GM21381 (cell line): ENCODE results near the gene RCAN2.
"Not testable (repeated sequence)": the region's sequence is repeated elsewhere in the genome, so short reads cannot be mapped to it uniquely, and the experiment has no call there.

ENCODE experiments used
- ATAC-seq: cut with Tn5 transposase; IDR thresholded peaks from one replicate; pipeline ENCODE4 v1.9.1; 2021; ENCODE audit warnings: mild to moderate bottlenecking, moderate library complexity; ENCODE audit not compliant: unreplicated experiment

RCAN2 gene

DNA sequence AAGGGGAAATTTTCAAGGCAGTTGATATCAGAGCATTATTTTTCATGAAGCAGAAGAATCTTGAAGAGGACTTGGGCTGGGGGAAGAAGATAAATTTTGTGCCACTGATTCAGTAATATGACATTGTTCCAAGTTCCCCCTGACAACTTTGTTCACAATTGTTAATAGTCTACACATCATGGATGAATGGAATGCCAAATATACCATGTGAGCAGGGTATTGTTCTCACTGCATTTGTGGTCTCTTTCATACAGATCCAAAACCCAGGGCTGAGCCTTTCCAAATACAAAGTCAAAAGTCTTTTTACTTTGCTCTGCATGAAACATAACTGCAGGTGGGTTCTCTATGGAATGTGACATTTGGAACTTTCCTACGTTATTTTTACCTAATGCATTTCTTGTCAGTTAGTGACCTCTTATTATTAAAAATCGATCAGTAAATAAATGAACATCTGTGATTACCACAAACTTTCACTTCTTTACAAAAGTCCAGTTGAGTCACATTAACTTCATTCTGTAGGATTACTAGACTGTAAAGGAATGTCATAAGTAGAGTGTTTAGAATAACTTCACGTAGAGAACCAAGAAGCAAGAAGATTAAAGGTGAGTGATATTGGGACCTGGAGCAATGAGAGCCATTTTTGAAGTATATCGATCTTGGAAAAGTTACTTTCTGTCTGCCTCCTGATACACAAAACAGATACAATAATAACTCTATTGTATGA, 100.9 kb downstream of the RCAN2 start:
- ATAC-seq, result no peak

DNA sequence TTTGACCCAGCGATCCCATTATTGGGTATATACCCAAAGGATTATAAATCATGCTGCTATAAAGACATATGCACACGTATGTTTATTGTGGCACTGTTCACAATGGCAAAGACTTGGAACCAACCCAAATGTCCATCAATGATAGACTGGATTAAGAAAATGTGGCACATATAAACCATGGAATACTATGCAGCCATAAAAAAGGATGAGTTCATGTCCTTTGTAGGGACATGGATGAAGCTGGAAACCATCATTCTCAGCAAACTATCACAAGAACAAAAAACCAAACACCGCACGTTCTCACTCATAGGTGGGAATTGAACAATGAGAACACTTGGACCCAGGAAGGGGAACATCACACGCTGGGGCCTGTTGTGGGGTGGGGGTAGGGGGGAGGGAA, 103.5 kb downstream of the RCAN2 start:
- ATAC-seq, result not testable (repeated sequence)

DNA sequence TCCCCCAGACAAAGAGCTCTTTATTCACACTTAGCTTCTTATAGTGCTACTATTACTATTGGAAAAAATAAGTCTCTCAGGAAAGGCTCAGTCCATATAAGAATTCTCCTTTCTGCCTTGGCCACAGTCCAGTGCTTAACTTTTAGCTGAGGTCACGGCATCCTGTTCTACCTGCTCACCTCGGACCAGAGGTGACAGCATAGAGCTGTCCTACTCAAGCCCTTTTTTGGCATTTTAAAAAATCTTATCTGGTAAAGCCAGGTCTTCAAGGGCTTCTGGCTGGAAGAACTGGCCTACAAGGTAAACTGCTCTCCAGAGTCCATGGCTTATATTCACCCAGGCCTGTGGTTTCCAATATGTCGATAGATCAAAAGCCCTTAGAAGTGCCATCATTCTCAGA, 109.7 kb downstream of the RCAN2 start:
- no peak for ATAC-seq

DNA sequence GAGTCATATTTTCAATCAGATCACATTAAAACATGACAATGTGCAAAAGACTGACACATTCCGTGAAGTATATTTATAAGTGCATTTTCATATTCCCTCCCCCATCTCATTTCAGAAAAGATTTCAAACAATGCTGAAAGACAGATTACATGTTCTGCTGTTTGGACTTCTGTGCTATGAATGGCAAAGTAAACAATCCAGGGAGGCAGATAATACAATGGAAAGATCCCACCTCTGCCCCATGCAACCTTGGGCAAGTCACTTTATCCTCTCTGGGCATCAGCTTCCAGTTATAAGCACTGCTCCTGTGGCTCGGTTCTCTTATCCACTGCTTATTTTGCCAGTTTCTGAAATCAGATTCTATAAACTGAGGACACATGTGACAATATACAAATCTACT, 110.2 kb downstream of the RCAN2 start:
- ATAC-seq, result no peak

DNA sequence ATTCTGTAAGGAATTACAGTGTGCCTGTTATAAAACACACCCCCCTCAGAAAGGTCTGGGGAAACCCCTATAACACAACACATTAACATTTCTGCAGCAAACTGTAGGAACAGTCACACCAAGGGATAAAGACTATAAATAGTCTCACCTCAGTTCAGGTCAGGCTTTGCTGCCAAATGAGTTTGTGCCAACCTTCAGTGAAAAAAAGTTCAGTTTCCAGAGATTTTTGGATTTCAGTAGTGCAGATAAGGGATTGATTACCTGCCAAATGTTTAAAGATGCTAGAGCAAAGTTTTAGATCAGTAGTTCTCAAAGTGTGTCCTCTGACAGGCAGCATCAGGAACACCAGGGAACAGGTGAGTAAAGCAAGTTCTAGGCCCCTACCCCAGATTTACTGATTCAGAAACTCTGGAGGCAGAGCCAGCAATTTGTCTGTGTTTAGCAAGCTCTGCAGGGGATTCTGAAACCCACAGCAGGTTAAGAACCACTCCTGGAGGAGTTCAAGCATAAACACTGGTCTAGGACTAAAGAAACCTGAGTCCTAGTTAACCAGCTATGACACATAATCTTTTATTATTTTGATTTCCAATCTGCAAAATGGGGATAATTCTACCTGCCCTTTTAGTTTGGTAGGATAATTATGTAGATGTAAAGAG, 111.0 kb downstream of the RCAN2 start:
- no peak for ATAC-seq

DNA sequence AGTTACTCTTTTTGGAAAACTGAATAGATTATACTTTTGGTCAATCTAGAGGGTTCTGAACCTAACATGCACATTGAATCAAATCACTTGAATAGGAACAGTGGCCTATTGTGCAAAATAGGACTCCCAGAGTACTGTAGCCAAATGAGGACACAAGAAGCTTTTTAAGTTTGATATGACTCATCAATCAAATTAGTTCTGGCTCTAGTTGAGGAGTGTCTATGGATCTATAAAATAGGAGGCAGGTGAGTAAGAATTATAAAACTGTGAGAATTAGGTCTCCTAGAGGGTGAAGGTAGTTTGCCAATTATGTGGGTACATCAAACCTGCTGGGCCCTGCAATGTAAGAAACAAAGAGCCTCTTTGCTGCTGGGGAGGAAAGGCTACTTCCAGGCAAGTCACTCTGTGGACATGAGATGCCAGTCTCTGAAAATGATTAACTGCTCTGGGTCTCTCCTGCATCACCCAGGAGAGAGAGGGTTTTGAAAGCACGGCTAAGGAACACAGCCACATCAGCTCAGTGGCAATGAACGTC, 112.3 kb downstream of the RCAN2 start:
- no peak for ATAC-seq

DNA sequence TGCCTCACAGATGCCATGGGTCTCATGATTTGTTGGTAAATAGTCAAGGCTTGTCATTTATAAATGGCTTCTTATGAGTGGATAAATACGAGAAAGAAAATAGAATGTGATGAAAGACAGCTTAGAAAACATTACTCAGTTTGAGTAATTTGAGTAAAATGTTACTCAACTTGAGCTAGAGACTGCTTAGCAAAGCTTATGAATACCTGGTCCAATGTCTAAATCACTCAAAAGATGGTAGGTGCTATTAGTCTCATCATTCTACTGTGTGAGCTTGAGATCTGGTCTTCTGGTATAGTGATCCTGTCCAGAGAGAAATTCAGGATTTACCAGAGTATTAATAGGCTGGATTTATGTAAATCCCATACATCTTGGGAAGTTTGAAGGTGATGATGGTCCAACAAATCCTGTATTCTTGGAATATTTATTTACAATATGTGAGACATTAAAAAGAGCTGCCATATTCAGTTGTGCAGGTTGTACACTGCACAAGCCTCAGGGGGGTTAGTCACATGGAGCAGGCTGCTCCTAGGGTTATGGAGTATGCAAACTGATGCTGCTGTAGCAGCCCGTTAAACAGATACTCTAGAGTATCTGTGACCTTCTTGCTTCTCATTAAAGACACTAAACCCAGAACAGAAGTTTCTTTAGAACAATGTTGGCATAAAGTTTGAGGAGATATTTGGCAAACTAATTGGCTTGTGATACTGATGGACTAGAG, 112.9 kb downstream of the RCAN2 start:
- ATAC-seq, result no peak

DNA sequence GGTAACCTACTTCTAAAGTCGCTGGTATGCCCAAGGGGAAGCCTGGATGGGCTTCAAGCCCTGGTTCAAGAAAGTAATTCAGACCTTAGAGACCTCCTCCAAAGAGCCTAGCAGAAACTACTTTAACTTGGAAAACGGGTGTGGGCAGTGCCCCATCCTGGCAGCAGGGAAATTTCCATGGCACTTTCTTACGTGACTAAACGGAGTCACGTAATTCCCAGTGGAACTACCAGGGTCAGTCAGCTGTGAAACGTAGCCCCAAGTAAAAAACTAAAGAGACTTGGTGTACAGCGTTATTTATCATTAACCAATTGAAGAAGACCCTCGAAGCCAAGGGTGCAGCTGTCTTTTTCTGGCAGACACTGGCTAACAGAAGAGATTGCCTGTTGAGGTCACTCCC, 114.0 kb downstream of the RCAN2 start:
- ATAC-seq, result no peak

DNA sequence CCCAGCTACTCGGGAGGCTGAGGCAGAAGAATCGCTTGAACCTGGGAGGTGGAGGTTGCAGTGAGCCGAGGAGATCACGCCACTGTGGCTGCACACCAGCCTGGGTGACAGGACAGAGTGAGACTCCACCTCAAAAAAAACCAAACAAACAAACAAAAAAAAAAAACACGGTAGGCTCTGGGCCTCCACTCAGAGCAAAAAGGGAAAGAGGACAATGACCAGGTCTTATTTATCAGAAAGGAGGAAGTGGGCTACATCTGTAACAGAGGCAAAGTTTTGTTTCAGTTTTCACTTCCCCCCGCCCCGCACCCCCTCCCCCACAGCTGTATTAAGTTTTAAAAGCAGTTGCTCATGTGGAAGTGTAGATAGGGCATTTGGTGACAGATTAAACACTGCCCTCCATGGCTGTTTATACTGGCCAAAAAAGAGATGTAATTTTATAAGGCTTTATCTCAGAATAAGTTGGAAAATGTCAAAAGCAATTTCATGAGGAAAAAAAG, 114.6 kb downstream of the RCAN2 start:
- ATAC-seq, result peak; percentile 89

DNA sequence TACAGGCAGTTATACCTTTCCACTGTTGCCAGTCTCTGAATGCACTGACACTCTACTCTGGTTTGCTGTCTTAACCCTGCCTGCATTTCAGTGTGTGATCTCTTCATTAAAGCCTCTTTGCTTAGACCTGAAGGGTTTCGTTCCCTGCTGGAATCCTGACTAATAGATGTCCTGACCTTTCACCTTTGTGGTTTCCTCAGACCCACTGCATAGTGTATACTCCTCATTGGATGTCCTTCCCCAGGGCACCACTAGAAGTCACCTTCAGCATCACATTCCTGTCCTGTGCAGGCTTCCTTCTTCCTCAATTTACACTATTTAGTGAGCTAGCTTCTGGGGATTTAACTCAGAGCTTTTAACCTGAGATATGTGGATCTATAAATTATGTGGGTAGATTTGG, 120.6 kb downstream of the RCAN2 start:
- ATAC-seq, result no peak

DNA sequence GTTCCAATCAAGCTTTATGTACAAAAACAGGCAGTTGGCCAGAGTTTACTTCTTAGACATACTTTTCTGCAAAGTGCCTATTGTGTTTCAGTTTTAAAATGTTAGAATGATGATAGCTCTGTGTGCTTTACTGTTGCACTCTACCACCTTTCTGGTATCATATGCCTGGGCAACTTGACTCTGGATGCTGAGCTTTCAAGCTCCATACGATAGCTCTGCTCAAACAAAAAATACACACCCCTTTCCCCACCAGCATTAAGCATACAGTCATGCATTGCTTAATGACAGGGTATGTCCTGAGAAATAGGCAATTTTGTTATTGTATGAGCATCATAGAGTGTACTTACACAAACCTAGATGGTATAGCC, 123.1 kb downstream of the RCAN2 start:
- no peak for ATAC-seq

DNA sequence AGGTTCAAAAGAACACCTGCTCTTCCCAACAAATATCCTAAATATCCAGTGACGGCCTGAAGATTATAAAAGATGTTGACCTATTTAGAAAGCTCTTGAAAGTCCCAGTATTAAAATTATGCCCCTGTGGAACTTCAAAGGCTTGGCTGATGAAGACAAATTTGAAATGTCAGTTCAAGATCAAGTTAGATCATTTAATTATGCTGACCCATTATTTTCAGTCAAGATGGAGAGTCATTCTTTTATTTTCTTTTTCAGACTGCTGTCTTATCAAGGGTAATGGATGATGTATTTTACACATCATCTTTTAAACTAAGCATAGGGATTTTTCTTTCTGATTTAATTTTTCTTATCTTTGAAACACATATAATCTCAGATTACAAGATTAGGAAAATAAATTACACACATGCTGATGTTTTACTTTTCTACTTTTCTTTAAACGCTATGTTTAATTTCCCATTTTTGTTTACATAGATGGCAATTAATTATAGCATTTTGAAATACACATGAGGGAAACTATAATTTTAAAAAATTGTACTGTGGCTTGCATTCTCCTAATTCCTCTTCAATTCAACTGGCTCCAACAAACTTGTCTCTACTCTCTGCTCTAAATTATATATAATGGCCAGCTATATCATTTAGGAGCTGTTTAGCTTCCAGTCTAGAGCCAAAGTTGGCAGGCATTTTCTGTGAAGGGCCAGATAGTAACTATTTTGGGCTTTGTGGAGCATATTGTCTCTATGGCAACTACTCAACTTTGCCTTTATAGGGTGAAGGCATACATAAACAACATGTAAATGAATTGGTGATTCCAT, 123.7 kb downstream of the RCAN2 start:
- no peak for ATAC-seq

DNA sequence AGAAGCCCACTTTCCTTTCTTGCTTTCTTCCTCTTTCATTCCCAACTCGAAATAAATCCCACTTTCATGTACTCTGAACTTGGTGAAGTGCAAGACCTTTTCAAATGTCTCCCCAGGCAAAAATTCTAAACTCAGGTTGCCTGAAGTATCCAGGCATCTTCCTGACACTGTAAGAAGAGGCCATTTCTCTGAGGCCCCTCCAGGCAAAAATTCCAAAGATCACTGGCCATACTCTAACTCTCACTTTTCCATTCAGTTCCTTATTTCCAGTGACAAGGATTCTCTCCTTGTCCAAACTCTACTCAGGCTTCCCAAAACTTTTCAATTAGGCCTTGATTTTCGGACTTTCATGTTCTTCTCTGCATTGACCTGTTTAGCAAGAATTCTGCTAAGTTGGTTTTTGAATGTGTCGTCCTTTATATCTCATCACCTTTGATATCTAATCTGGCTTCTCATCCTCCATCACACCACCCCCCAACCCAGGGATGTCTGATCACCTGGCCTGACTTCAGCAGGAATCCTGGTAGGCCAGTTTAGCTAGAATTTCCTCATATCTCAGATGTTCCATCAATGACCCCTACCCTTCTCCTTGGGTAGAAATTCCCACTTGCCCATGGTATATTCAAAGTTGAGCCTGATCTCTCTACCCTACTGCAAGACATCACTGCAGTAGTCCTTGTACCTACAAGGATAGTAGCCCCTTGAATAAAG, 124.9 kb downstream of the RCAN2 start:
- ATAC-seq, result no peak

DNA sequence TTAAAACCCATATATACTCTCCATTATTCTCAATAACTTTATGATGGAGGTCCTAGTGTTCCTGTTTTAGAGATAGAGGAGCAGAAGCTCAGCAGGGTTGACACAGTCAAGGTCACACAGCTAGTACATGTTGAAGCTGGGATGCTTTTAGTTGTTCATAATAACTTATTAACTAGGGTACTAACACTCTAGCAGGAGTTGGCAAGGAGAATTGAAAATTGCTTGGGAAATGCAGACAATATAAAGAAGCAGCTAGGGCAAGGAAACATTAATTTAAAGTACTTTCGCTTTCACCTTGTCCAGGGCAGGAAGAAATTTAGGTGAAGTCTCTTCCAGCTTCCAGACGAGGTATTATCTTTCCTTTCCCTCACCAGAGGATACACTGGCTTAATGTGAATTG, 133.7 kb downstream of the RCAN2 start:
- no peak for ATAC-seq

DNA sequence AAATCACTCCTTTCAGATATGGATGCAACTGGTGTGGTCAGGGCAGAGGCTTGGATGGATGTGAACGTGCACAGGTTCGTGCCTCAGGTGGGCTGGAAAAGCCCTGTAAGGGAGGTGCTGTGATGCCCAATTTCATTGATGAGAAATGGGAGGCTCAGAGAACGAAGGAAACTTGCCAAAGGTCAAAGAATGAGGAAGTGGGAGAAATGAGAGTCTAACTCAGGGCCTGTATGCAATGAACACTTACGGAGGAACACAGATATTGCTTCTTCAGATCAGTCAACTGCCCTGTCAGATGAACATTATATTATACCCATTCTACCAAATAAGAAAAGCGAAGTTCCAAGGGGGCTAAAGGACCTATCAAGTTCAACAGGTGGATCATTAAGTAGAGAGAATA, 134.7 kb downstream of the RCAN2 start:
- no peak for ATAC-seq

DNA sequence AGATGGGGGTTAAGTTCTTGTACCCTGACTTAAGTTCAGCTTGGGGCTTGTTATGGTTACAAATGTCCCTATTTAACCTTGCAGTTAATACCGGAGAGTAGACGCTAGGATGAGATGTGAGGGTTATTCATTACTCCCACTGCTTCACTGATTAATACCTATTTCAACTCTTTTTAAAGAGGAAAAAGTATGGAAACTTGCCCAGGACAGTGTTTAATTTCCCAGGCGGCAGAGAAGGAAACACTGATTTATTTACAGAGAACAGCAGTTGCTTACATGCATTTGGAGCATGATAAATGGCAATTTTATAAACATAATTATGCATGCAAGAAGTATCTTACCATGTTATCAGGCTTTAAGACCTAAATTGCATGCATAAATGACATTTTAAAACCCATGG, 137.7 kb downstream of the RCAN2 start:
- ATAC-seq, result no peak

DNA sequence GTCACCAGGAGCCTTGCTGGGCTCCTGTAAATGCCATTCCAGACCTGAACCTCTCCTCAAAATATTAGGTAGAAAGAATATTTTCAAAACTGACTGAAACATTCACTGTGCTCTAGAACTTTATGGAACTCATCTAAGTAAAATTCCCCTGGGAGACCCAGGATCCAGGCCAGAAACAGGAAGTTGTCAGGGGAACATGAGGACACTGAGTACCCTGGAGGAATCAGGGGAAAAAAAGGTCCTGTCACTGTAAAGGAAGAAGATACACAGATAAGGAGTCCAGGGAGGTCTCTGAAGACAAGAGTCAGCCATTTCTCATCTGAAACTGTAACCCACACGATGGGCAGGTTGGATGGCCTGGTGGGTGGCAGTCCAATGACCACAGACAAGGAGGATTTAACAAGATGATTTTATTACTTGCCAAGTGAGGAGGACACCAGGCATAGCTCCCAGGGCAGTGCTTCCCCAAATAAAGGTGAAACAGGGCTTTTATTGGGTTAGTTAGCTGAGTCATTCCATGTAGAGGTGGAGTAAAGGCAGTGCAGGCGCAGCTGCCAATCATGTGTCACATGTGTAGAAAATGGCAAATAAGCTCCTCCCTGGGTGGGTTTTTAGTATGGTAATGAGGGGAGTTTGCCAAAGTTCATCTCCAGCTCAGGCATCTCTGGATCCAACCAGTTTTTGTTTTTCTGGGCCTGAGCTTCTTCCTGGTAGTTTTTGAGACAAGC, 138.5 kb downstream of the RCAN2 start:
- ATAC-seq, result no peak

DNA sequence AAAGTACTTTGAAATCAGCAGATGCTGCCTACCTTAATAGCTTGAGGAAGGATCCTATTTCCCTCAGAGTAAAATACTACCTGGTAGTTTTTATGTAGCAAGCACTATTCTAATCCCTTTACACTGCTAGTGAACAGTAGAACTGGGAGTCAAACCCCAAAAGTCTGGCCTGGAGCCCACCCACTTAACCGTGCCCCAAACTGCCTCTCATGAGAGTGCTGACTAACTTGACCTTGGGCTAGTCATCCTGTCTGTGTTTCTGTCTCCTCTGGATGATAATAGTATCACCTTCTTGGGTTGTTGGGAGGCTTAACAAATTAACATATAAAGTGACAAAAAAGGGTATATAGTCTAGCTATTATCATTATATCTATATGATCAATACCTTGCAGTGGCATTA, 140.5 kb downstream of the RCAN2 start:
- ATAC-seq, result no peak

DNA sequence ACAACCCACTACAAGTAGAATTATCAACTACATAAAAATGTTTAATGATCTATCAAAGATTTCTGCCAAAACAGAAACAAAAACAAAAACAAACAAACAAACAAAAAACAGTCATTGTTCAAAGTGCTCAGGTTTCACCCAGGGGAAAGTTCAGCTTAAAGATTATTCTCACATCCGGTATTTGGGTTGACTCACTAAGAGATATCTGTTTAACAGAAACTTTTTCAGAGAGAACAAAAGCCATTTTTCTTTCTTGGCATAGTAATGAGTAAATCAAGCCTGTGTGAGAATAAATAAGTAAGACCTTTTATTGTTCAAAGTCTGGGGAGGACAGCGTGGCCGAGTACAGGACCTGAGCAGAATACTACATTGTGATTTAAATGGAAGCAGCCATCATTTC, 143.6 kb downstream of the RCAN2 start:
- ATAC-seq, result no peak

DNA sequence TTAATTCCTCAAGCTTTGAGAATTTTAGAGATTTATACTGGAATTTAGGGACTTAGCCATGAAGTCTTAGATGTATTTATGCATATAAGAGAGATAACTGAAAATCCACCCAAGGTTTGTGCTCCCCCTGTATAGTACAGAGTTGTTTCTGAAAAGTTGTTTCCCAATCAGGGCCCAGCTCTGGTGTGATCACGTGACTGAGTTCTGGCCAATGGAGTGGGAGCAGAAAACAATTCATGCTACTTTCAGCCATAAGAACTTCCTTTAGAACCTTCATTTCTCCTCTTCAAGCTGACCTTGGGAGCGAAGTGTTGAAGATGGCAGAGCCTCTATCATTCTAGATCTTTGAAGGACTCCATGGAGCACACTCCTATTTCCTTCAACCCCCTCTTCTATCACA, 151.0 kb downstream of the RCAN2 start:
- ATAC-seq, result no peak
